Measurements from ENCODE around the gene MIGA2. TPM values are rescaled to one million over a fixed set of nuclear protein-coding genes. Genes with fewer than 3 reads are reported as not detected.

MIGA2 gene
- total and polyA plus RNA-seq, 2 donors (not counting 1 experiment from before 2014, with no cell fraction given): 62.1 to 78.1 TPM

DNA sequence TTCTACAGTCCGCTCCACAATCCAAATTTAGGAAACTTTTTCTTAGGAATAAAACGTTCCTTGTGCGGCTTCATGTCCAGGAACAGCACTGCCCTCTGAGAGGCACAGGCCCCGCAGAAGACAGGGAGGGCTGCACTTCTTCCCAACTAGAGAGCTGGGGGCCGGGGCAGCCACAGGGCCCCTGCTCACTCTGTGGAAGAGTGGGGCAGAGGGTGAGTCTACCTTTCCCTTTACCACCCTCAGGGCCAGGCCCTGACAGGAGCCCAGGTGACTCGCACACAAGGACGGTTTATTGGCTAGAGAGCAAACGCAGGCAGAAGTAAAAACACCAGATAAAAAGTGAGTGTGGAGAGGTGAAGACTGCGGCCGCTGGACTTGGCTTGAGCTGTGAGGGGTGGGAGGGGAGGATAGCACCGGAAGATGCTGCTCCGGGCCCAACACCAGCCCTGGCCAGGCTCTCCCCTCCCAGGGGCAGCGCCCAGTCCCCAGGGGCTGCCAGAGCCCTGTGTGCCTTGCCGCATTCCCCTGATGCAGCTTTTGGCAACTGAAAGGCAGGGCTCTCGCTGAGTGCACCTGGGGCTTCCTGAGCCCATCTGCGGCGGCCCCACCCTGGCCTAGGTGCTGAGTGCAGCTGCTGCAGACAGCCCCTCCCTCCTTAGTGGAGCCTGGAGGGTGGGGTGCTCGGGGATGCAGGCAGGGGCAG, 28.5 kb upstream of the MIGA2 start:
- CTCF ChIA-PET: interaction anchor here (0.6 to 1.6 kb wide), 4 partner anchors 13 to 190 kb away, joined by 3 to 5 read pairs (median 4); partner anchors contain the start of gene ENDOG
- POLR2A ChIA-PET: interaction anchor here (0.7 kb wide), 1 partner anchor 467 kb away, joined by 6 read pairs; no protein-coding TSS in a partner anchor
- ATAC-seq (ENCODE audit: low read depth) (no peak), DNase-seq (peak; percentile 6)
- H3K27ac ChIP-seq (ENCODE audit: low read length in 2 of 2): no peak overlapping the region
- TF ChIP-seq EZH2 (IDR thresholded peaks at IDR 0.05; ENCODE audit: borderline replicate concordance, insufficient read depth, low read depth, low read length, poor library complexity, severe bottlenecking): no peak
- TF ChIP-seq, protein P1, sequence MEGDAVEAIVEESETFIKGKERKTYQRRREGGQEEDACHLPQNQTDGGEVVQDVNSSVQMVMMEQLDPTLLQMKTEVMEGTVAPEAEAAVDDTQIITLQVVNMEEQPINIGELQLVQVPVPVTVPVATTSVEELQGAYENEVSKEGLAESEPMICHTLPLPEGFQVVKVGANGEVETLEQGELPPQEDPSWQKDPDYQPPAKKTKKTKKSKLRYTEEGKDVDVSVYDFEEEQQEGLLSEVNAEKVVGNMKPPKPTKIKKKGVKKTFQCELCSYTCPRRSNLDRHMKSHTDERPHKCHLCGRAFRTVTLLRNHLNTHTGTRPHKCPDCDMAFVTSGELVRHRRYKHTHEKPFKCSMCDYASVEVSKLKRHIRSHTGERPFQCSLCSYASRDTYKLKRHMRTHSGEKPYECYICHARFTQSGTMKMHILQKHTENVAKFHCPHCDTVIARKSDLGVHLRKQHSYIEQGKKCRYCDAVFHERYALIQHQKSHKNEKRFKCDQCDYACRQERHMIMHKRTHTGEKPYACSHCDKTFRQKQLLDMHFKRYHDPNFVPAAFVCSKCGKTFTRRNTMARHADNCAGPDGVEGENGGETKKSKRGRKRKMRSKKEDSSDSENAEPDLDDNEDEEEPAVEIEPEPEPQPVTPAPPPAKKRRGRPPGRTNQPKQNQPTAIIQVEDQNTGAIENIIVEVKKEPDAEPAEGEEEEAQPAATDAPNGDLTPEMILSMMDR (IDR thresholded peaks at IDR 0.05): no peak
- no peaks in the 10 kb centered on the region for H3K27me3 Mint-ChIP-seq
- no peak overlapping the region for H3K4me3 ChIP-seq (ENCODE audit: control extremely low read depth in 1 of 5, extremely low read depth in 1 of 5, insufficient read depth in 1 of 5, low read depth in 2 of 5, low read length in 4 of 5)
- H3K4me1 ChIP-seq (ENCODE audit: control insufficient read depth in 2 of 2, insufficient read depth in 2 of 2, low read length in 2 of 2): no peaks in the 10 kb centered on the region
- H3K4me3 Mint-ChIP-seq: no peak overlapping the region
- no peak overlapping the region for H3K9ac ChIP-seq (ENCODE audit: low read length)
- H3K36me3 ChIP-seq (replicated peaks in 1 of 2; ENCODE audit: control extremely low read depth in 1 of 2, control insufficient read depth in 1 of 2, extremely low read depth in 1 of 2, insufficient read depth in 2 of 2, low read length in 1 of 2): peaks cover 0 to 65% of the 10 kb centered on the region in 2 experiments
- H3K9me3 Mint-ChIP-seq (ENCODE audit: insufficient read depth): no peaks in the 10 kb centered on the region
- H3K27me3 ChIP-seq (replicated peaks in 1 of 4; ENCODE audit: control extremely low read depth in 1 of 4, control insufficient read depth in 3 of 4, insufficient read depth in 4 of 4, low read length in 3 of 4): no peaks in the 10 kb centered on the region
- WGBS (ENCODE audit: insufficient coverage): 96% methylated on average over 13 of the region's 18 CpGs
- H3K9me3 ChIP-seq (ENCODE audit: control extremely low read depth in 1 of 3, control insufficient read depth in 2 of 3, insufficient read depth in 1 of 3, low read length in 2 of 3): no peaks in the 10 kb centered on the region
- no peaks in the 10 kb centered on the region for H3K4me1 Mint-ChIP-seq
- H3K27ac Mint-ChIP-seq: no peak overlapping the region
- no peaks in the 10 kb centered on the region for H3K79me2 ChIP-seq (ENCODE audit: control insufficient read depth, insufficient read depth, low read length)
- intact Hi-C loops (cut with micrococcal nuclease): no loop called here
- no peaks in the 10 kb centered on the region for H4K20me1 ChIP-seq (ENCODE audit: control insufficient read depth, insufficient read depth, low read length, poor library complexity, severe bottlenecking)
- no peak overlapping the region for H3K4me2 ChIP-seq (replicated peaks; ENCODE audit: low read depth, low read length, poor library complexity, severe bottlenecking)
- no peak overlapping the region for H2AFZ ChIP-seq (ENCODE audit: insufficient read depth, low read depth, low read length, poor library complexity, severe bottlenecking)

DNA sequence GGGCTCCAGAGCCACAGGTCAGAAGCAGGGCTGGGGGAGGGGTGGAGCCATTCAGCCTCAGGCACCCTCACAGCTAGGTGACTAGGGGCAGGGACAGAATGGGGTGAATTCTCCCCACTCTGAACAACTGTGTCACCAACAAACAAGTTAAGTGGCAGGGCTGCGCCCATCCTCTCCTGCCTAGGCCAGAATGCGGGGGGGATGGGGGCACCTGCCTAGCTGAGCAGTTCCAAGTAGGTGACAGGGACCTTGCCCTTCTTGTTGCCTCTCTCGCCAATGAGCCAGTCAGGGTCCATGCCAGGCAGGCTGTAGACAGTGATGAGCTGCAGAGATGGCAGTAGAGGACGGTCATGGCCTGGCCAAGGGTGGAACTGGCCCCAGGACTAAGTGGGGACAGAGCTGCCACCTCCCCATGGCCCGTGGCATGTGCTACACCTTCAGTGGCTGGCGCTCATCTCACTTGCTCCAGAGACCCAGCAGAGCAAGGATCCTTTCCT, 27.9 kb upstream of the MIGA2 start:
- H3K27me3 ChIP-seq (replicated peaks in 1 of 4; ENCODE audit: control extremely low read depth in 1 of 4, control insufficient read depth in 3 of 4, insufficient read depth in 4 of 4, low read length in 3 of 4): no peaks in the 10 kb centered on the region
- Mint-ChIP-seq H3K27me3 (no peaks in the 10 kb centered on the region), H3K4me3 (no peak overlapping the region), H3K9me3 (ENCODE audit: insufficient read depth) (no peaks in the 10 kb centered on the region), H3K4me1 (no peaks in the 10 kb centered on the region), H3K27ac (no peak overlapping the region)
- ChIA-PET POLR2A (no interaction called here), CTCF (interaction anchor here (0.6 to 1.6 kb wide), 4 partner anchors 56 to 190 kb away, joined by 3 to 4 read pairs (median 3); partner anchors contain the start of gene ENDOG)
- H3K4me2 ChIP-seq (replicated peaks; ENCODE audit: low read depth, low read length, poor library complexity, severe bottlenecking): no peak overlapping the region
- no peak overlapping the region for H3K9ac ChIP-seq (ENCODE audit: low read length)
- ATAC-seq (ENCODE audit: low read depth) (no peak), DNase-seq (peak; percentile 8)
- TF ChIP-seq, protein P1 (IDR thresholded peaks at IDR 0.05): no peak
- TF ChIP-seq EZH2 (IDR thresholded peaks at IDR 0.05; ENCODE audit: borderline replicate concordance, insufficient read depth, low read depth, low read length, poor library complexity, severe bottlenecking): no peak
- no peaks in the 10 kb centered on the region for H3K9me3 ChIP-seq (ENCODE audit: control extremely low read depth in 1 of 3, control insufficient read depth in 2 of 3, insufficient read depth in 1 of 3, low read length in 2 of 3)
- no peaks in the 10 kb centered on the region for H3K79me2 ChIP-seq (ENCODE audit: control insufficient read depth, insufficient read depth, low read length)
- no peak overlapping the region for H3K4me3 ChIP-seq (ENCODE audit: control extremely low read depth in 1 of 5, extremely low read depth in 1 of 5, insufficient read depth in 1 of 5, low read depth in 2 of 5, low read length in 4 of 5)
- no peak overlapping the region for H3K27ac ChIP-seq (ENCODE audit: low read length in 2 of 2)
- H3K4me1 ChIP-seq (ENCODE audit: control insufficient read depth in 2 of 2, insufficient read depth in 2 of 2, low read length in 2 of 2): no peaks in the 10 kb centered on the region
- peaks cover 0 to 65% of the 10 kb centered on the region in 2 experiments for H3K36me3 ChIP-seq (replicated peaks in 1 of 2; ENCODE audit: control extremely low read depth in 1 of 2, control insufficient read depth in 1 of 2, extremely low read depth in 1 of 2, insufficient read depth in 2 of 2, low read length in 1 of 2)
- H2AFZ ChIP-seq (ENCODE audit: insufficient read depth, low read depth, low read length, poor library complexity, severe bottlenecking): no peak overlapping the region
- H4K20me1 ChIP-seq (ENCODE audit: control insufficient read depth, insufficient read depth, low read length, poor library complexity, severe bottlenecking): no peaks in the 10 kb centered on the region
- intact Hi-C loops (cut with micrococcal nuclease): no loop called here
- WGBS (ENCODE audit: insufficient coverage): 100% methylated on average over 6 of the region's 6 CpGs

Measured in B cell (primary cell).